Measurements from ENCODE around the gene CDK5RAP2.
"Not testable (repeated sequence)": the region's sequence is repeated elsewhere in the genome, so short reads cannot be mapped to it uniquely, and the experiment has no call there.

The CDK5RAP2 gene

GRCh38 chr9:120500733-120501132, 79.2 kb downstream of the CDK5RAP2 start:
- TF ChIP-seq CTCF (IDR thresholded peaks at IDR 0.05; ENCODE audit: borderline replicate concordance, insufficient read depth, low read depth, low read length): no peak
- no peak overlapping the region for H3K4me3 ChIP-seq (ENCODE audit: low read depth, low read length)

GRCh38 chr9:120497865-120498264, 82.1 kb downstream of the CDK5RAP2 start:
- not testable (repeated sequence) for H3K4me3 ChIP-seq (ENCODE audit: low read depth, low read length)

- H3K4me3 ChIP-seq (ENCODE audit: low read depth, low read length): not testable (repeated sequence)
Observed at GRCh38 chr9:120496438-120496837, 83.5 kb downstream of the CDK5RAP2 start.

- H3K4me3 ChIP-seq (ENCODE audit: low read depth, low read length): no peak overlapping the region
- TF ChIP-seq CTCF (IDR thresholded peaks at IDR 0.05; ENCODE audit: borderline replicate concordance, insufficient read depth, low read depth, low read length): no peak
Observed at GRCh38 chr9:120490888-120491595, 88.9 kb downstream of the CDK5RAP2 start.

GRCh38 chr9:120486835-120487234, 93.1 kb downstream of the CDK5RAP2 start:
- TF ChIP-seq CTCF (IDR thresholded peaks at IDR 0.05; ENCODE audit: borderline replicate concordance, insufficient read depth, low read depth, low read length): no peak
- H3K4me3 ChIP-seq (ENCODE audit: low read depth, low read length): no peak overlapping the region

- no peak overlapping the region for H3K4me3 ChIP-seq (ENCODE audit: low read depth, low read length)
- TF ChIP-seq CTCF (IDR thresholded peaks at IDR 0.05; ENCODE audit: borderline replicate concordance, insufficient read depth, low read depth, low read length): no peak
Observed at GRCh38 chr9:120486347-120486746, 93.6 kb downstream of the CDK5RAP2 start.

GRCh38 chr9:120485788-120486187, 94.2 kb downstream of the CDK5RAP2 start:
- no peak for TF ChIP-seq CTCF (IDR thresholded peaks at IDR 0.05; ENCODE audit: borderline replicate concordance, insufficient read depth, low read depth, low read length)
- no peak overlapping the region for H3K4me3 ChIP-seq (ENCODE audit: low read depth, low read length)

- TF ChIP-seq CTCF (IDR thresholded peaks at IDR 0.05; ENCODE audit: borderline replicate concordance, insufficient read depth, low read depth, low read length): no peak
Observed at GRCh38 chr9:120484162-120484561, 95.8 kb downstream of the CDK5RAP2 start.

More at GRCh38 chr9:120484162-120484561, 95.8 kb downstream of the CDK5RAP2 start:
- H3K4me3 ChIP-seq (ENCODE audit: low read depth, low read length): no peak overlapping the region
